ENCODE data around the gene ZNF526. TPM values are rescaled to one million over a fixed set of nuclear protein-coding genes. Genes with fewer than 3 reads are reported as not detected.

ZNF526 gene
- total and polyA plus RNA-seq, 9 of the 15 experiments (the other 6 are each of a cell fraction or from before 2014, with no cell fraction given) = 1.3 to 17.9 (median 6.2) TPM

DNA sequence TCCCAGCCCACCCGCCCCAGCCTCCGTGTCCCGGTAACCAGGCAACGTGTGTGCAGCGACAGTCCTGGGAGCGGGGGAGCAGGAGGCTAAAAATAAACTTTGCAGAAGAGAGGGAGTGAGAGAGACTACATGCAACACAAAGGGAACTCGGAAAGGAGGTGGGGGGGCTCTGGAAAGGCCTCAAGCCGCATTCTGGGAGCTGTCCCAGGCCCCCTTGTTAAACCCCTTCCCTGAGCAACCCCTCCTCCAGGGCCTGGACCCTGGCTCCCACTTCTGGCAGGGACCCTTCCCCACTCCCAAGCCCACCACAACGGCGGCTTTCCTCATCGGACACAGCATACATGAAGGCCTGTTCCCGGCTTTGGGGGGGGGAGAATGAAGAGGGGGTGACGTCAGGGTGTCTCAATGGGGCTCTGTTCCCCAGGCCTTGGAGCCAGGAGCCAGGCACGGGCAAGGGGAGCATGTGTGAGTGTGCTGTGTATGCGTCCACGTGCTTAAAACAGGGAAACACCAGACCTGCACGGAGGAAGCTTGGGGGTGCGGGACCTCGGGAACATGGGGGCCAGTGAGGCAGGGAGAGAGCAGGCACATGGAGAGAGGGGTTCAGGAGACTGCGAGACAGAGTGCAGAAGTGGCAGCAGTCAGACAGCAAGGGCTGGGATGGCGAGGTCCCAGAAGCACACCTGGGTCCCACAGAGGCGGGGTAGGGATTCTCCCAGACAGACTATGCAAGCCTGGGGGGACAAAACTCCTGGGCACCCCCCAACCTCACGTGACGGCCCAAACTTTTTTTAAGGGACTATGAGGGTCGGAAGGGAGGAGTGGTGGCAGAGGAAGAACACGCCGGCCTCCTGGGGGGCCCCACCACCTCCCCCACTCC lies 32.5 kb downstream of the ZNF526 start (continued):
- TF ChIP-seq, protein P1, sequence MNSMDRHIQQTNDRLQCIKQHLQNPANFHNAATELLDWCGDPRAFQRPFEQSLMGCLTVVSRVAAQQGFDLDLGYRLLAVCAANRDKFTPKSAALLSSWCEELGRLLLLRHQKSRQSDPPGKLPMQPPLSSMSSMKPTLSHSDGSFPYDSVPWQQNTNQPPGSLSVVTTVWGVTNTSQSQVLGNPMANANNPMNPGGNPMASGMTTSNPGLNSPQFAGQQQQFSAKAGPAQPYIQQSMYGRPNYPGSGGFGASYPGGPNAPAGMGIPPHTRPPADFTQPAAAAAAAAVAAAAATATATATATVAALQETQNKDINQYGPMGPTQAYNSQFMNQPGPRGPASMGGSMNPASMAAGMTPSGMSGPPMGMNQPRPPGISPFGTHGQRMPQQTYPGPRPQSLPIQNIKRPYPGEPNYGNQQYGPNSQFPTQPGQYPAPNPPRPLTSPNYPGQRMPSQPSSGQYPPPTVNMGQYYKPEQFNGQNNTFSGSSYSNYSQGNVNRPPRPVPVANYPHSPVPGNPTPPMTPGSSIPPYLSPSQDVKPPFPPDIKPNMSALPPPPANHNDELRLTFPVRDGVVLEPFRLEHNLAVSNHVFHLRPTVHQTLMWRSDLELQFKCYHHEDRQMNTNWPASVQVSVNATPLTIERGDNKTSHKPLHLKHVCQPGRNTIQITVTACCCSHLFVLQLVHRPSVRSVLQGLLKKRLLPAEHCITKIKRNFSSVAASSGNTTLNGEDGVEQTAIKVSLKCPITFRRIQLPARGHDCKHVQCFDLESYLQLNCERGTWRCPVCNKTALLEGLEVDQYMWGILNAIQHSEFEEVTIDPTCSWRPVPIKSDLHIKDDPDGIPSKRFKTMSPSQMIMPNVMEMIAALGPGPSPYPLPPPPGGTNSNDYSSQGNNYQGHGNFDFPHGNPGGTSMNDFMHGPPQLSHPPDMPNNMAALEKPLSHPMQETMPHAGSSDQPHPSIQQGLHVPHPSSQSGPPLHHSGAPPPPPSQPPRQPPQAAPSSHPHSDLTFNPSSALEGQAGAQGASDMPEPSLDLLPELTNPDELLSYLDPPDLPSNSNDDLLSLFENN (IDR thresholded peaks at IDR 0.05; ENCODE audit: low read depth in 2 of 2, low read length in 2 of 2) = no peak
- TF ChIP-seq ZNF518B (CRISPR knock-in tag; IDR thresholded peaks at IDR 0.05) (no peak), ZBTB9 (CRISPR knock-in tag; IDR thresholded peaks at IDR 0.05) (no peak), RB1 (IDR thresholded peaks at IDR 0.05; ENCODE audit: low read depth) (no peak), BRF1 (IDR thresholded peaks at IDR 0.05; ENCODE audit: borderline replicate concordance, extremely low read depth, insufficient read length) (no peak), ZNF445 (CRISPR knock-in tag; IDR thresholded peaks at IDR 0.05; ENCODE audit: low read depth) (no peak), PBX2 (CRISPR knock-in tag; IDR thresholded peaks at IDR 0.05; ENCODE audit: low read depth) (no peak), PBX2 (tag; conservative IDR thresholded peaks at IDR 0.05; ENCODE audit: low read depth) (no peak), HDAC6 (IDR thresholded peaks at IDR 0.05; ENCODE audit: low read depth, low read length) (no peak), PTTG1 (tag; IDR thresholded peaks at IDR 0.05; ENCODE audit: low read depth) (no peak), ZNF668 (CRISPR knock-in tag; IDR thresholded peaks at IDR 0.05) (no peak), DNMT1 (IDR thresholded peaks at IDR 0.05) (no peak)
- TF ChIP-seq, protein P2, sequence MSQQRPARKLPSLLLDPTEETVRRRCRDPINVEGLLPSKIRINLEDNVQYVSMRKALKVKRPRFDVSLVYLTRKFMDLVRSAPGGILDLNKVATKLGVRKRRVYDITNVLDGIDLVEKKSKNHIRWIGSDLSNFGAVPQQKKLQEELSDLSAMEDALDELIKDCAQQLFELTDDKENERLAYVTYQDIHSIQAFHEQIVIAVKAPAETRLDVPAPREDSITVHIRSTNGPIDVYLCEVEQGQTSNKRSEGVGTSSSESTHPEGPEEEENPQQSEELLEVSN (IDR thresholded peaks at IDR 0.05; ENCODE audit: borderline replicate concordance in 1 of 2, extremely low read depth in 1 of 2, insufficient read depth in 1 of 2, insufficient read length in 1 of 2, low read depth in 1 of 2, low read length in 1 of 2, poor library complexity in 1 of 2, severe bottlenecking in 1 of 2) = no peak

Data from K562 (cell line).